ENCODE data around the gene ACAA2.

The ACAA2 gene

GRCh38 chr18:49849331-49850217 is 36.2 kb upstream of the ACAA2 start:
- peaks cover 5% of the 10 kb centered on the region for H3K27me3 ChIP-seq (ENCODE audit: insufficient read depth, poor library complexity, severe bottlenecking)
- no peak overlapping the region for H3K27ac ChIP-seq (replicated peaks)
- H3K4me3 ChIP-seq (replicated peaks; ENCODE audit: insufficient read depth, low read length): no peak overlapping the region
- TF ChIP-seq CTCF (IDR thresholded peaks at IDR 0.05; ENCODE audit: insufficient read depth, low read length) (no peak), SPI1 (IDR thresholded peaks at IDR 0.05; ENCODE audit: borderline replicate concordance, low read depth) (no peak), GABPA (IDR thresholded peaks at IDR 0.05; ENCODE audit: low read depth) (no peak), POLR2AphosphoS5 (IDR thresholded peaks at IDR 0.05; ENCODE audit: low read depth) (no peak)
- TF ChIP-seq, protein P1, sequence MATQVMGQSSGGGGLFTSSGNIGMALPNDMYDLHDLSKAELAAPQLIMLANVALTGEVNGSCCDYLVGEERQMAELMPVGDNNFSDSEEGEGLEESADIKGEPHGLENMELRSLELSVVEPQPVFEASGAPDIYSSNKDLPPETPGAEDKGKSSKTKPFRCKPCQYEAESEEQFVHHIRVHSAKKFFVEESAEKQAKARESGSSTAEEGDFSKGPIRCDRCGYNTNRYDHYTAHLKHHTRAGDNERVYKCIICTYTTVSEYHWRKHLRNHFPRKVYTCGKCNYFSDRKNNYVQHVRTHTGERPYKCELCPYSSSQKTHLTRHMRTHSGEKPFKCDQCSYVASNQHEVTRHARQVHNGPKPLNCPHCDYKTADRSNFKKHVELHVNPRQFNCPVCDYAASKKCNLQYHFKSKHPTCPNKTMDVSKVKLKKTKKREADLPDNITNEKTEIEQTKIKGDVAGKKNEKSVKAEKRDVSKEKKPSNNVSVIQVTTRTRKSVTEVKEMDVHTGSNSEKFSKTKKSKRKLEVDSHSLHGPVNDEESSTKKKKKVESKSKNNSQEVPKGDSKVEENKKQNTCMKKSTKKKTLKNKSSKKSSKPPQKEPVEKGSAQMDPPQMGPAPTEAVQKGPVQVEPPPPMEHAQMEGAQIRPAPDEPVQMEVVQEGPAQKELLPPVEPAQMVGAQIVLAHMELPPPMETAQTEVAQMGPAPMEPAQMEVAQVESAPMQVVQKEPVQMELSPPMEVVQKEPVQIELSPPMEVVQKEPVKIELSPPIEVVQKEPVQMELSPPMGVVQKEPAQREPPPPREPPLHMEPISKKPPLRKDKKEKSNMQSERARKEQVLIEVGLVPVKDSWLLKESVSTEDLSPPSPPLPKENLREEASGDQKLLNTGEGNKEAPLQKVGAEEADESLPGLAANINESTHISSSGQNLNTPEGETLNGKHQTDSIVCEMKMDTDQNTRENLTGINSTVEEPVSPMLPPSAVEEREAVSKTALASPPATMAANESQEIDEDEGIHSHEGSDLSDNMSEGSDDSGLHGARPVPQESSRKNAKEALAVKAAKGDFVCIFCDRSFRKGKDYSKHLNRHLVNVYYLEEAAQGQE (IDR thresholded peaks at IDR 0.05; ENCODE audit: insufficient replicate concordance, low read depth): no peak
- no peak for DNase-seq (ENCODE audit: low read depth in 1 of 2, low spot score in 1 of 2)

GRCh38 chr18:49848115-49848514 is 34.8 kb upstream of the ACAA2 start:
- DNase-seq (ENCODE audit: low read depth in 1 of 2, low spot score in 1 of 2): no peak
- H3K4me3 ChIP-seq (replicated peaks; ENCODE audit: insufficient read depth, low read length): no peak overlapping the region
- no peak for TF ChIP-seq CTCF (IDR thresholded peaks at IDR 0.05; ENCODE audit: insufficient read depth, low read length)
- no peak for TF ChIP-seq POLR2AphosphoS5 (IDR thresholded peaks at IDR 0.05; ENCODE audit: low read depth)
- no peak for TF ChIP-seq SPI1 (IDR thresholded peaks at IDR 0.05; ENCODE audit: borderline replicate concordance, low read depth)
- TF ChIP-seq, protein P1 (IDR thresholded peaks at IDR 0.05; ENCODE audit: insufficient replicate concordance, low read depth): no peak
- TF ChIP-seq GABPA (IDR thresholded peaks at IDR 0.05; ENCODE audit: low read depth): no peak

DNA sequence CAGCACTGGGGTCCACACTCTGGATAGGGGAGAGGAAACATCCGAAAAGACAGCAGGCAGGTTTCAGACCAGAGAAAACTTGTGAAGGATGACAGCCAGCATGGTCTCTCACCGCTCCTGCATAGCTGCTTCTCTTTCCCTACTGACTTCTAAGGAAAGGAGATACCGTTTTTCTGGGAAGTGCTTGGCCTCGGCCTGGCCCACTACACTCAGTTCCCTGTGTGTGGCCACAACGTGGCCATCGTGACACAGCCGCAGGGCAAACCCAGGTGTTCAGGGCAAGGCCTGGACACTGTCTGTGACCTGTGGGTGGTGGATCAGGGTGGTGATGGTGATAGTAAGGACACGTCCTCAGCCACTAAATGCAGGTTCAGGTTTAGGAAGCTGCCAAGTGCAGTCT is 34.2 kb upstream of the ACAA2 start:
- H3K4me3 ChIP-seq (replicated peaks; ENCODE audit: insufficient read depth, low read length): no peak overlapping the region
- no peak for DNase-seq (ENCODE audit: low read depth in 1 of 2, low spot score in 1 of 2)
- no peak for TF ChIP-seq CTCF (IDR thresholded peaks at IDR 0.05; ENCODE audit: insufficient read depth, low read length)
- TF ChIP-seq GABPA (IDR thresholded peaks at IDR 0.05; ENCODE audit: low read depth): no peak
- TF ChIP-seq, protein P1 (IDR thresholded peaks at IDR 0.05; ENCODE audit: insufficient replicate concordance, low read depth): no peak
- TF ChIP-seq SPI1 (IDR thresholded peaks at IDR 0.05; ENCODE audit: borderline replicate concordance, low read depth): no peak
- no peak for TF ChIP-seq POLR2AphosphoS5 (IDR thresholded peaks at IDR 0.05; ENCODE audit: low read depth)
- H3K27me3 ChIP-seq (ENCODE audit: insufficient read depth, poor library complexity, severe bottlenecking): peaks cover 5% of the 10 kb centered on the region
- H3K27ac ChIP-seq (replicated peaks): no peak overlapping the region

More at GRCh38 chr18:49848115-49848514, 34.8 kb upstream of the ACAA2 start:
- H3K27me3 ChIP-seq (ENCODE audit: insufficient read depth, poor library complexity, severe bottlenecking): peaks cover 5% of the 10 kb centered on the region
- no peak overlapping the region for H3K27ac ChIP-seq (replicated peaks)
